HG03139 (cell line): ENCODE data around the gene HABP4.

Source experiments
- ATAC-seq: cut with Tn5 transposase; IDR thresholded peaks from one replicate; pipeline ENCODE4 v1.9.1; 2021; ENCODE audit not compliant: unreplicated experiment

HABP4 gene

GRCh38 chr9:96435345-96435744, 14.6 kb upstream of the HABP4 start:
- no peak for ATAC-seq

- no peak for ATAC-seq
These were observed 13.9 kb upstream of the HABP4 start for GRCh38 chr9:96436063-96436455.

- no peak for ATAC-seq
These were observed 13.4 kb upstream of the HABP4 start for GRCh38 chr9:96436456-96437126.

GRCh38 chr9:96437454-96437853, 12.5 kb upstream of the HABP4 start:
- no peak for ATAC-seq

GRCh38 chr9:96440671-96441199, 9.2 kb upstream of the HABP4 start:
- ATAC-seq: no peak

GRCh38 chr9:96441798-96442445, 8.0 kb upstream of the HABP4 start:
- no peak for ATAC-seq

- no peak for ATAC-seq
These were observed 7.5 kb upstream of the HABP4 start for GRCh38 chr9:96442491-96442890.

- no peak for ATAC-seq
These were observed 2.6 kb upstream of the HABP4 start for GRCh38 chr9:96447406-96447805.

GRCh38 chr9:96448546-96449170, 1.3 kb upstream of the HABP4 start:
- no peak for ATAC-seq

GRCh38 chr9:96449523-96449844, 485 bp upstream of the HABP4 start:
- no peak for ATAC-seq

GRCh38 chr9:96450613-96451528, 902 bp downstream of the HABP4 start:
- ATAC-seq: no peak

- ATAC-seq: no peak
These were observed 3.7 kb downstream of the HABP4 start for GRCh38 chr9:96453625-96454024.

GRCh38 chr9:96457266-96457665, 7.3 kb downstream of the HABP4 start:
- ATAC-seq: no peak

GRCh38 chr9:96458226-96458625, 8.3 kb downstream of the HABP4 start:
- ATAC-seq: no peak

- no peak for ATAC-seq
These were observed 9.5 kb downstream of the HABP4 start for GRCh38 chr9:96459268-96460007.

GRCh38 chr9:96460470-96460869, 10.5 kb downstream of the HABP4 start:
- ATAC-seq: no peak

- ATAC-seq: no peak
These were observed 10.9 kb downstream of the HABP4 start for GRCh38 chr9:96460882-96461281.

GRCh38 chr9:96461336-96461735, 11.4 kb downstream of the HABP4 start:
- no peak for ATAC-seq

GRCh38 chr9:96462541-96462940, 12.6 kb downstream of the HABP4 start:
- ATAC-seq: no peak

GRCh38 chr9:96464426-96464825, 14.5 kb downstream of the HABP4 start:
- ATAC-seq: no peak

- ATAC-seq: no peak
These were observed 17.8 kb downstream of the HABP4 start for GRCh38 chr9:96467784-96468183.
